ENCODE data around the gene DLX6.

DNA sequence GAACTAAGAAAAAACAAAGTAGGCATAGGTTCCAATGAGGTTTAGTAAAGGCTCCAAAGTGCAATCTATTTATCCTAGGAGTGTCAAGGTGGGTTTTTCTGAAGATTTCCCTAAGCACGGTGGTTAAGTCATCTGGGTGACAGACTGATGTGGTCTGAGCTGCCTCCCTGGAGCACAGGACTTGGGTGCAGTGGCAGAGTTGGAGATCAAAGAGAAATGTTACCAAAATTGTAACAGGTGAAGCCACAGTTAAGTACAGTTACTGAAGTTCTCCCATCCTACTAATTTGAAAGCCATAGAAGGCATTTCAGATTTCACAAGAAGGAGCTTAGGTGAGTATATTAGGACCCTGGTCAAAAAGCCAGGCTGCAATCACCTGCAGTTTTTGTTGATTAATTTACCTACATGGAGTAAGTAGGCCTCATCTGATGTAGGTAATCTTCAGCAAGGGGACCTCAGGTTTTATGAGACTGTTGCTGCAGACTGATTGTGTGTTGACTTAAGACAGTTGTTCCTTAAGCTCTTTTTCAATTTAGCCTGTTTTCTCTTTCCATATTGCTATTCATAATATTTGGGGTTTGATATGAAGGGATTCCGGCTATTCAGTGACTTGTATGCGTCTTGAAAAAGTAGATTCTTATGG is 3.0 kb downstream of the DLX6 start:
- TF ChIP-seq CTCF (conservative IDR thresholded peaks at IDR 0.05; ENCODE audit: low read depth, low read length): no peak
- TF ChIP-seq EZH2 (IDR thresholded peaks at IDR 0.05; ENCODE audit: borderline replicate concordance, low read depth, low read length, poor library complexity, severe bottlenecking): no peak
